Activated gamma-delta T cell (primary cell): ENCODE measurements around the gene UQCRC1.

Experiments
- DNase-seq: peaks from one replicate; lab custom pipeline; 2025; lab: John Stamatoyannopoulos, UW

UQCRC1 gene

GRCh38 chr3:48572517-48572916, 36.9 kb downstream of the UQCRC1 start:
- DNase-seq = no peak

GRCh38 chr3:48571938-48572337, 37.5 kb downstream of the UQCRC1 start:
- no peak for DNase-seq

- no peak for DNase-seq
Observed at GRCh38 chr3:48569808-48570450, 39.5 kb downstream of the UQCRC1 start.

GRCh38 chr3:48569400-48569799, 40.0 kb downstream of the UQCRC1 start:
- DNase-seq = no peak

GRCh38 chr3:48568476-48568875, 41.0 kb downstream of the UQCRC1 start:
- DNase-seq = no peak

GRCh38 chr3:48567500-48567899, 41.9 kb downstream of the UQCRC1 start:
- no peak for DNase-seq

- DNase-seq = no peak
Observed at GRCh38 chr3:48567090-48567489, 42.4 kb downstream of the UQCRC1 start.

- no peak for DNase-seq
Observed at GRCh38 chr3:48566401-48566760, 43.1 kb downstream of the UQCRC1 start.

GRCh38 chr3:48565591-48566400, 43.6 kb downstream of the UQCRC1 start:
- DNase-seq = no peak

GRCh38 chr3:48565186-48565585, 44.3 kb downstream of the UQCRC1 start:
- DNase-seq = no peak

- DNase-seq = no peak
Observed at GRCh38 chr3:48564667-48565066, 44.8 kb downstream of the UQCRC1 start.

- DNase-seq = no peak
Observed at GRCh38 chr3:48564022-48564421, 45.4 kb downstream of the UQCRC1 start.

GRCh38 chr3:48563382-48563918, 46.0 kb downstream of the UQCRC1 start, which contains the start of gene UCN2:
Gene UCN2, minus strand, starts transcription at chr3:48563781. Its CDS starts 657 bp downstream, at chr3:48563124.
- no peak for DNase-seq

- DNase-seq = no peak
Observed at GRCh38 chr3:48562367-48563095, 46.9 kb downstream of the UQCRC1 start.

GRCh38 chr3:48561045-48561736, 48.3 kb downstream of the UQCRC1 start:
- no peak for DNase-seq

GRCh38 chr3:48560648-48561018, 48.8 kb downstream of the UQCRC1 start:
- DNase-seq = no peak

- DNase-seq = no peak
Observed at GRCh38 chr3:48558493-48559134, 50.8 kb downstream of the UQCRC1 start.

GRCh38 chr3:48556796-48557626, 52.4 kb downstream of the UQCRC1 start, which contains the start of gene PFKFB4:
Gene PFKFB4, minus strand, starts transcription at chr3:48556803. Its CDS starts 26 bp downstream, at chr3:48556777.
- DNase-seq = peak; percentile 96

GRCh38 chr3:48555949-48556795, 53.3 kb downstream of the UQCRC1 start:
- no peak for DNase-seq
